DOHH2 (cell line): ENCODE data around the gene LONP2.

Experiments used
- H3F3A ChIP-seq: fragments of 200-600 bp; sonication (generic), shearing (Covaris generic); 2 replicates; pipeline ENCODE4 v1.6.0; 2016; ENCODE audit warnings: antibody characterized with exemption, mild to moderate bottlenecking; ENCODE audit not compliant: control insufficient read depth, insufficient read depth
- H3K27ac ChIP-seq: fragments of 200-600 bp; sonication (generic); 2 replicates; pipeline ENCODE4 v1.5.1; 2014; ENCODE audit warnings: low read depth, mild to moderate bottlenecking, low read length, moderate library complexity
- H3K27me3 ChIP-seq: fragments of 200-600 bp; sonication (generic); 2 replicates; pipeline ENCODE4 v1.6.1; 2014; ENCODE audit warnings: mild to moderate bottlenecking, low read length, mixed read lengths; ENCODE audit not compliant: control insufficient read depth
- H3K36me3 ChIP-seq: fragments of 200-600 bp; sonication (generic); 2 replicates; pipeline ENCODE4 v1.6.1; 2014; ENCODE audit warnings: mild to moderate bottlenecking, low read length, moderate library complexity, mixed read lengths; ENCODE audit not compliant: control insufficient read depth
- H3K4me1 ChIP-seq: fragments of 200-600 bp; sonication (generic); 2 replicates; pipeline ENCODE4 v1.6.1; 2014; ENCODE audit warnings: mild to moderate bottlenecking, low read length, mixed read lengths; ENCODE audit not compliant: control insufficient read depth
- H3K4me2 ChIP-seq: fragments of 200-600 bp; sonication (generic); 2 replicates; pipeline ENCODE4 v1.6.0; 2014; ENCODE audit warnings: mild to moderate bottlenecking, low read length, moderate library complexity
- H3K4me3 ChIP-seq: fragments of 200-600 bp; sonication (generic); 2 replicates; pipeline ENCODE4 v1.5.1; 2014; ENCODE audit warnings: mild to moderate bottlenecking, low read length, mixed read lengths
- H3K79me2 ChIP-seq: fragments of 200-600 bp; sonication (generic); 2 replicates; pipeline ENCODE4 v1.6.1; 2014; ENCODE audit warnings: mild to moderate bottlenecking, low read length, mixed read lengths; ENCODE audit not compliant: control insufficient read depth
- H3K9me2 ChIP-seq: fragments of 200-600 bp; sonication (generic); replicated peaks from 2 replicates; pipeline ENCODE4 v1.6.1; 2014; ENCODE audit warnings: mild to moderate bottlenecking, low read length, mixed read lengths; ENCODE audit not compliant: control insufficient read depth
- H3K9me3 ChIP-seq: fragments of 200-600 bp; sonication (generic); 2 replicates; pipeline ENCODE4 v1.6.1; 2014; ENCODE audit warnings: antibody characterized with exemption, low read length, mixed read lengths; ENCODE audit not compliant: control insufficient read depth, insufficient read depth
- H4K20me1 ChIP-seq: fragments of 200-600 bp; sonication (generic); 2 replicates; pipeline ENCODE4 v1.6.0; 2014; ENCODE audit warnings: low read depth, mild to moderate bottlenecking, antibody characterized with exemption, low read length, moderate library complexity; ENCODE audit not compliant: control insufficient read depth, insufficient read depth
- EZH2phosphoT487 ChIP-seq: fragments of 200-600 bp; sonication (generic); IDR thresholded peaks from 2 replicates; pipeline ENCODE4 v1.6.1; 2017; ENCODE audit warnings: borderline replicate concordance, mild to moderate bottlenecking, antibody characterized with exemption, low read length, moderate library complexity, mixed read lengths
- TF ChIP-seq, protein P1 (sequence below): fragments of 200-600 bp; sonication (generic); IDR thresholded peaks from one replicate; pipeline ENCODE4 v1.5.1; 2014; ENCODE audit warnings: antibody characterized with exemption, mild to moderate bottlenecking, low read depth, low read length; ENCODE audit not compliant: poor library complexity, severe bottlenecking

The LONP2 gene

DNA sequence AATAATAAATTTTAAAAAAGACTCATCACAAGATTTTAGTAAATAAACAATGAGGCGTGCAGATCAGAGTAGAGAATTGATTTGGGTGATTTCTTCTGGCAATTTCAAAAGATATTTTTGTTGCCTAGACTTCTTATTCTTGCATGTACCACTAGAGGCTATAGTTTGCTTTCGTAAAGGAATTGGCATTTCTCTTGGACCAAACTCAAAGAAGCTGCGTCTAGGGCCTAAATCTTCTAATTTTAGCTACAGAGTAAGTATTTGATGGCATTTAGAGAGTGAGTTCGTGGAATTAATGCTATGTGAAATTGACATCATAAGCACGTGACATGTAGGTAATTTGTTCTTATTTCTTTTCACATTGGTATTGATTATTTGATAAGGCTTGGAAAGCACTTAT lies 27.6 kb downstream of the LONP2 start:
- TF ChIP-seq, protein P1, sequence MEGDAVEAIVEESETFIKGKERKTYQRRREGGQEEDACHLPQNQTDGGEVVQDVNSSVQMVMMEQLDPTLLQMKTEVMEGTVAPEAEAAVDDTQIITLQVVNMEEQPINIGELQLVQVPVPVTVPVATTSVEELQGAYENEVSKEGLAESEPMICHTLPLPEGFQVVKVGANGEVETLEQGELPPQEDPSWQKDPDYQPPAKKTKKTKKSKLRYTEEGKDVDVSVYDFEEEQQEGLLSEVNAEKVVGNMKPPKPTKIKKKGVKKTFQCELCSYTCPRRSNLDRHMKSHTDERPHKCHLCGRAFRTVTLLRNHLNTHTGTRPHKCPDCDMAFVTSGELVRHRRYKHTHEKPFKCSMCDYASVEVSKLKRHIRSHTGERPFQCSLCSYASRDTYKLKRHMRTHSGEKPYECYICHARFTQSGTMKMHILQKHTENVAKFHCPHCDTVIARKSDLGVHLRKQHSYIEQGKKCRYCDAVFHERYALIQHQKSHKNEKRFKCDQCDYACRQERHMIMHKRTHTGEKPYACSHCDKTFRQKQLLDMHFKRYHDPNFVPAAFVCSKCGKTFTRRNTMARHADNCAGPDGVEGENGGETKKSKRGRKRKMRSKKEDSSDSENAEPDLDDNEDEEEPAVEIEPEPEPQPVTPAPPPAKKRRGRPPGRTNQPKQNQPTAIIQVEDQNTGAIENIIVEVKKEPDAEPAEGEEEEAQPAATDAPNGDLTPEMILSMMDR, result no peak
- TF ChIP-seq EZH2phosphoT487, result no peak
- H3F3A ChIP-seq, result no peaks in the 10 kb centered on the region; the same call in 1 of the 2 replicates
- no peaks in the 10 kb centered on the region for H3K4me1 ChIP-seq

DNA sequence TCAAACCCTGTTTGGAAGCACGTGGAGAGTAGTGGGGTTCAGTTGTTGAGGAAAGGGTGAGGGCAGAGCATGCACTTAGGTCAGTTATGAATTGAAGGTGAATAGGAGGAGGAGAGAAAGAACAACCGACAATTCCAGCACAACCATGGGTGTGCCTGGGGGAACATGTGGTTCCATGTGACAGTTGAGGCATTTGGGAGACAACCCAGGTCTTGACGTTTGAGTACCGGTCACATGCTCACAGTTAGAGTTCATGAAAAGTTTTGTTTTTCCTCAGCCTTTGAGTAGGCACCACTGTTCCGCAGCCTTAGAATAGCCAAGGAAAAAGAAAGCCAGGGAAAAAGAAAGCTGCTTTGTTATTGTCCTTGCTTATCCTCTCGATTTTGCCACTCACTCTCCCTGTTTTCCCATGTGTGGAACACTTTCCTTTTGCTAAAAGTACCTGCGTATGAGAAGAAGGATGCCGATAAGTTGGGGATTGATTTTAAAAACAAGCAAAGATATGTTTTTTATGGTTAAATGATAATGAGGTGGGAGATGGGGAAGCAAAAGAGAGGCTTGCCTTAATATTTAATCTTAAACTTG lies 28.8 kb downstream of the LONP2 start:
- H3F3A ChIP-seq, result no peaks in the 10 kb centered on the region; the same call in 1 of the 2 replicates
- no peaks in the 10 kb centered on the region for H4K20me1 ChIP-seq
- no peak overlapping the region for H3K27ac ChIP-seq
- no peak overlapping the region for H3K4me3 ChIP-seq
- no peaks in the 10 kb centered on the region for H3K79me2 ChIP-seq
- H3K27me3 ChIP-seq, result no peaks in the 10 kb centered on the region
- peaks cover 40% of the 10 kb centered on the region for H3K36me3 ChIP-seq
- no peak overlapping the region for H3K4me2 ChIP-seq
- no peaks in the 10 kb centered on the region for H3K9me3 ChIP-seq
- TF ChIP-seq EZH2phosphoT487, result no peak
- TF ChIP-seq, protein P1, result no peak
- H3K4me1 ChIP-seq, result no peaks in the 10 kb centered on the region
- H3K9me2 ChIP-seq, result no peaks in the 10 kb centered on the region

More for the DNA sequence above, 27.6 kb downstream of the LONP2 start:
- Histone ChIP-seq H3K4me3 (no peak overlapping the region), H3K79me2 (no peaks in the 10 kb centered on the region), H4K20me1 (no peaks in the 10 kb centered on the region), H3K27me3 (no peaks in the 10 kb centered on the region), H3K9me2 (no peaks in the 10 kb centered on the region), H3K36me3 (peaks cover 32% of the 10 kb centered on the region), H3K4me2 (no peak overlapping the region), H3K9me3 (no peaks in the 10 kb centered on the region), H3K27ac (no peak overlapping the region)

DNA sequence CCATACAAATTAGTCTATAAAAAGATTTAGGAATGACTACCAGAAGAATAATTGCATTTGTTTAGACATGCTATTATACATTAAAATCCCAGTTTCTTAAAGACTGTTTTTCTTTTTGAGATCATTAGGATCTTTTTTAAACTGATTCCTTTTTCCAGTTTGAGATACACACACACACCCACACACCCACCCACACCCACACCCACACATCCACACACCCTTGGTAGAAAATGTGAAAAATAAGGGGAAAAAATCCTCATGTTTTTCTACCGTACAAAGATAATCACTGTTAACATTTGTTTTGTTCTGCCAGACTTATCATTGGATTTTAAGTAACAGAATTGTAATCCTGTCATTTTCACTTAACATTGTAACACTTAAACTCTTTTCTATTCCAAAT lies 30.4 kb downstream of the LONP2 start:
- Histone ChIP-seq H3K9me3 (no peaks in the 10 kb centered on the region), H3K27ac (no peak overlapping the region), H3K36me3 (peaks cover 46% of the 10 kb centered on the region), H3K4me1 (no peaks in the 10 kb centered on the region), H3K27me3 (no peaks in the 10 kb centered on the region), H3K4me3 (no peak overlapping the region), H3K4me2 (no peak overlapping the region), H3K9me2 (no peaks in the 10 kb centered on the region), H3K79me2 (no peaks in the 10 kb centered on the region), H4K20me1 (no peaks in the 10 kb centered on the region), H3F3A (no peaks in the 10 kb centered on the region; the same call in 1 of the 2 replicates)
- TF ChIP-seq, protein P1, result no peak
- no peak for TF ChIP-seq EZH2phosphoT487
